DMS114 treated with DMSO at 0.1 percent for 48 hours (cell line): ENCODE data around the gene STEAP4.
"Not testable (repeated sequence)": the region's sequence is repeated elsewhere in the genome, so short reads cannot be mapped to it uniquely, and the experiment has no call there.

Experiments used
- DNase-seq: peaks from one replicate; lab custom pipeline; 2025; ENCODE audit not compliant: unreplicated experiment; lab: John Stamatoyannopoulos, UW

STEAP4 gene

GRCh38 chr7:88269586-88269985 is 37.1 kb downstream of the STEAP4 start:
- DNase-seq = no peak

GRCh38 chr7:88268858-88269257 is 37.8 kb downstream of the STEAP4 start:
- DNase-seq = no peak

GRCh38 chr7:88268051-88268450 is 38.6 kb downstream of the STEAP4 start:
- no peak for DNase-seq

GRCh38 chr7:88267421-88267820 is 39.3 kb downstream of the STEAP4 start:
- no peak for DNase-seq

- not testable (repeated sequence) for DNase-seq
Measured at GRCh38 chr7:88264987-88265386, 41.7 kb downstream of the STEAP4 start.

- DNase-seq = no peak
Measured at GRCh38 chr7:88262562-88262961, 44.1 kb downstream of the STEAP4 start.

GRCh38 chr7:88260719-88261118 is 46.0 kb downstream of the STEAP4 start:
- no peak for DNase-seq

GRCh38 chr7:88259656-88260380 is 46.9 kb downstream of the STEAP4 start:
- DNase-seq = no peak

- DNase-seq = not testable (repeated sequence)
Measured at GRCh38 chr7:88258296-88258695, 48.4 kb downstream of the STEAP4 start.

GRCh38 chr7:88256906-88257305 is 49.8 kb downstream of the STEAP4 start:
- DNase-seq = no peak

- DNase-seq = no peak
Measured at GRCh38 chr7:88254721-88255424, 51.8 kb downstream of the STEAP4 start.

GRCh38 chr7:88253640-88254039 is 53.1 kb downstream of the STEAP4 start:
- no peak for DNase-seq

- no peak for DNase-seq
Measured at GRCh38 chr7:88244258-88244657, 62.4 kb downstream of the STEAP4 start.

- DNase-seq = peak; percentile 23
Measured at GRCh38 chr7:88243345-88243909, 63.3 kb downstream of the STEAP4 start.

- no peak for DNase-seq
Measured at GRCh38 chr7:88239852-88240251, 66.8 kb downstream of the STEAP4 start.

- DNase-seq = no peak
Measured at GRCh38 chr7:88233828-88234227, 72.9 kb downstream of the STEAP4 start.

- DNase-seq = no peak
Measured at GRCh38 chr7:88230646-88231045, 76.0 kb downstream of the STEAP4 start.

- DNase-seq = no peak
Measured at GRCh38 chr7:88229302-88229995, 77.2 kb downstream of the STEAP4 start.

GRCh38 chr7:88226886-88227516 is 79.7 kb downstream of the STEAP4 start:
- DNase-seq = no peak

- no peak for DNase-seq
Measured at GRCh38 chr7:88226201-88226600, 80.5 kb downstream of the STEAP4 start.

GRCh38 chr7:88224601-88225275 is 82.0 kb downstream of the STEAP4 start:
- no peak for DNase-seq
